ENCODE results near the gene SPATA1. TPM values are rescaled to one million over a fixed set of nuclear protein-coding genes. Genes with fewer than 3 reads are reported as not detected.

SPATA1 gene
- total and polyA plus RNA-seq, 2 of the 13 experiments (the other 11 are each of a cell fraction or from before 2014, with no cell fraction given): 0.70 to 1.4 TPM

- TF ChIP-seq CHCHD3 (CRISPR knock-in tag; IDR thresholded peaks at IDR 0.05): no peak
- no peak for TF ChIP-seq FOXM1 (CRISPR knock-in tag; IDR thresholded peaks at IDR 0.05)
- peak; percentile 16; the same call in 1 of the 2 replicates for TF ChIP-seq MTA1 (CRISPR knock-in tag; IDR thresholded peaks at IDR 0.05; ENCODE audit: borderline replicate concordance)
- 0 out of 2 replicates have a peak, but pooled peaks have one; percentile 22 for TF ChIP-seq ZMAT3 (CRISPR knock-in tag; conservative IDR thresholded peaks at IDR 0.05)
- TF ChIP-seq LRRFIP1 (CRISPR knock-in tag; conservative IDR thresholded peaks at IDR 0.05): no peak
- no peak for TF ChIP-seq NCOA5 (CRISPR knock-in tag; IDR thresholded peaks at IDR 0.05)
- TF ChIP-seq TBL1XR1 (IDR thresholded peaks at IDR 0.05; ENCODE audit: borderline replicate concordance, low read length, partially characterized antibody): peak; percentile 0
- no peak for TF ChIP-seq ELF3 (CRISPR knock-in tag; IDR thresholded peaks at IDR 0.05)
- no peak for TF ChIP-seq ZNF589 (CRISPR knock-in tag; conservative IDR thresholded peaks at IDR 0.05)
- no peak for TF ChIP-seq ZUFSP (CRISPR knock-in tag; IDR thresholded peaks at IDR 0.05; ENCODE audit: borderline replicate concordance)
- TF ChIP-seq ESRRA (CRISPR knock-in tag; IDR thresholded peaks at IDR 0.05; ENCODE audit: low read depth): 0 out of 2 replicates have a peak, but pooled peaks have one; percentile 4
- TF ChIP-seq ZNF782 (CRISPR knock-in tag; IDR thresholded peaks at IDR 0.05; ENCODE audit: borderline replicate concordance): 0 out of 2 replicates have a peak, but pooled peaks have one; percentile 39
- TF ChIP-seq RELA (CRISPR knock-in tag; IDR thresholded peaks at IDR 0.05): no peak
- no peak for TF ChIP-seq ZNF335 (CRISPR knock-in tag; IDR thresholded peaks at IDR 0.05)
- TF ChIP-seq ZBTB38 (CRISPR knock-in tag; IDR thresholded peaks at IDR 0.05): no peak
- no peak for TF ChIP-seq HIVEP1 (CRISPR knock-in tag; IDR thresholded peaks at IDR 0.05)
- no peak for TF ChIP-seq ZNF33B (CRISPR knock-in tag; IDR thresholded peaks at IDR 0.05)
- peak; percentile 11; the same call in 1 of the 2 replicates for TF ChIP-seq KMT2A (CRISPR knock-in tag; IDR thresholded peaks at IDR 0.05)
- peak; percentile 65; the same call in 1 of the 2 replicates for TF ChIP-seq ISX (CRISPR knock-in tag; conservative IDR thresholded peaks at IDR 0.05)
- 0 out of 2 replicates have a peak, but pooled peaks have one; percentile 4 for TF ChIP-seq BORCS8-MEF2B (CRISPR knock-in tag; IDR thresholded peaks at IDR 0.05)
- no peak for TF ChIP-seq ZNF333 (CRISPR knock-in tag; IDR thresholded peaks at IDR 0.05; ENCODE audit: borderline replicate concordance)
- no peak for TF ChIP-seq HDAC2 (CRISPR knock-in tag; IDR thresholded peaks at IDR 0.05)
- TF ChIP-seq ZZZ3 (CRISPR knock-in tag; IDR thresholded peaks at IDR 0.05; ENCODE audit: borderline replicate concordance): 0 out of 2 replicates have a peak, but pooled peaks have one; percentile 40
- TF ChIP-seq ZNF747 (CRISPR knock-in tag; IDR thresholded peaks at IDR 0.05; ENCODE audit: borderline replicate concordance): 0 out of 2 replicates have a peak, but pooled peaks have one; percentile 29
- TF ChIP-seq NBN (conservative IDR thresholded peaks at IDR 0.05): no peak
- no peak for TF ChIP-seq FOXK1 (CRISPR knock-in tag; IDR thresholded peaks at IDR 0.05; ENCODE audit: borderline replicate concordance, low read depth)
- peak; percentile 31 for TF ChIP-seq TFAP4 (IDR thresholded peaks at IDR 0.05; ENCODE audit: borderline replicate concordance, low read depth)
- no peak for TF ChIP-seq ZNF670 (CRISPR knock-in tag; IDR thresholded peaks at IDR 0.05; ENCODE audit: borderline replicate concordance)
- TF ChIP-seq MIXL1 (CRISPR knock-in tag; IDR thresholded peaks at IDR 0.05): no peak
Observed at GRCh38 chr1:84505493-84506001, 639 bp upstream of the SPATA1 start (continued).
